Activated CD8-positive, alpha-beta memory T cell treated with anti-CD3 and anti-CD28 coated beads, Interleukin-2, amount 50 U/mL, for 24 hours (primary cell): ENCODE results near the gene LHFPL3.
"Not testable (repeated sequence)": the region's sequence is repeated elsewhere in the genome, so short reads cannot be mapped to it uniquely, and the experiment has no call there.

ENCODE experiments used
- DNase-seq: peaks from one replicate; pipeline ENCODE4 v3.0.0-alpha.2; 2020; ENCODE audit errors: extremely low read depth

LHFPL3 gene

GRCh38 chr7:104931181-104931781 lies 602.9 kb downstream of the LHFPL3 start:
- DNase-seq: no peak

- no peak for DNase-seq
These were observed 604.6 kb downstream of the LHFPL3 start for GRCh38 chr7:104933022-104933421.

GRCh38 chr7:104933521-104933988 lies 605.2 kb downstream of the LHFPL3 start:
- no peak for DNase-seq

GRCh38 chr7:104934665-104935064 lies 606.3 kb downstream of the LHFPL3 start:
- no peak for DNase-seq

GRCh38 chr7:104935276-104935675 lies 606.9 kb downstream of the LHFPL3 start:
- no peak for DNase-seq

GRCh38 chr7:104936546-104936945 lies 608.1 kb downstream of the LHFPL3 start:
- no peak for DNase-seq

- DNase-seq: not testable (repeated sequence)
These were observed 609.1 kb downstream of the LHFPL3 start for GRCh38 chr7:104937489-104937888.

GRCh38 chr7:104938741-104939390 lies 610.5 kb downstream of the LHFPL3 start:
- DNase-seq: no peak

- DNase-seq: no peak
These were observed 611.8 kb downstream of the LHFPL3 start for GRCh38 chr7:104940023-104940710.

GRCh38 chr7:104943502-104944343 lies 615.3 kb downstream of the LHFPL3 start:
- no peak for DNase-seq

- no peak for DNase-seq
These were observed 617.2 kb downstream of the LHFPL3 start for GRCh38 chr7:104945599-104945956.

GRCh38 chr7:104946338-104946737 lies 617.9 kb downstream of the LHFPL3 start:
- no peak for DNase-seq

GRCh38 chr7:104950006-104950405 lies 621.6 kb downstream of the LHFPL3 start:
- no peak for DNase-seq

GRCh38 chr7:104950754-104951153 lies 622.4 kb downstream of the LHFPL3 start:
- no peak for DNase-seq

- DNase-seq: no peak
These were observed 623.1 kb downstream of the LHFPL3 start for GRCh38 chr7:104951546-104951945.

GRCh38 chr7:104955276-104955675 lies 626.9 kb downstream of the LHFPL3 start:
- DNase-seq: no peak
